ENCODE results near the gene GNGT2.

The GNGT2 gene

GRCh38 chr17:49224198-49224996 lies 14.0 kb upstream of the GNGT2 start:
- H3K9me3 Mint-ChIP-seq = no peaks in the 10 kb centered on the region
- CTCF ChIA-PET = interaction anchor here (0.7 to 4.8 kb wide), 8 partner anchors 9 to 43 kb away, joined by 3 to 96 read pairs (median 4); partner anchors contain the start of genes ABI3 and GNGT2
- H3K4me1 Mint-ChIP-seq = peaks cover 52% of the 10 kb centered on the region
- peaks cover 36% of the 10 kb centered on the region for H3K36me3 Mint-ChIP-seq
- H3K27ac Mint-ChIP-seq = no peak overlapping the region
- H3K27me3 Mint-ChIP-seq = peaks cover 60% of the 10 kb centered on the region
- H3K4me3 Mint-ChIP-seq = peak overlapping the region; percentile 44
- peak; percentile 75 for DNase-seq

GRCh38 chr17:49223517-49224197 lies 13.3 kb upstream of the GNGT2 start:
- Mint-ChIP-seq H3K4me3 (peak overlapping the region; percentile 36), H3K27me3 (peaks cover 52% of the 10 kb centered on the region), H3K36me3 (peaks cover 41% of the 10 kb centered on the region), H3K4me1 (peaks cover 59% of the 10 kb centered on the region), H3K27ac (no peak overlapping the region), H3K9me3 (no peaks in the 10 kb centered on the region)
- DNase-seq = peak; percentile 74
- CTCF ChIA-PET = interaction anchor here (0.7 to 4.8 kb wide), 7 partner anchors 8 to 43 kb away, joined by 3 to 96 read pairs (median 5); partner anchors contain the start of genes ABI3 and GNGT2

- H3K9me3 Mint-ChIP-seq = no peaks in the 10 kb centered on the region
- peaks cover 65% of the 10 kb centered on the region for H3K4me1 Mint-ChIP-seq
- peaks cover 44% of the 10 kb centered on the region for H3K36me3 Mint-ChIP-seq
- no peak overlapping the region for H3K27ac Mint-ChIP-seq
- CTCF ChIA-PET = interaction anchor here (1.7 to 2.3 kb wide), 2 partner anchors 11 to 31 kb away, joined by 7 to 13 read pairs; no protein-coding TSS in a partner anchor
- H3K4me3 Mint-ChIP-seq = peak overlapping the region; percentile 36
- DNase-seq = no peak
- H3K27me3 Mint-ChIP-seq = peaks cover 50% of the 10 kb centered on the region
Observed at GRCh38 chr17:49223168-49223516, 12.8 kb upstream of the GNGT2 start.

- no peak overlapping the region for H3K4me3 Mint-ChIP-seq
- peaks cover 82% of the 10 kb centered on the region for H3K4me1 Mint-ChIP-seq
- H3K27me3 Mint-ChIP-seq = peaks cover 26% of the 10 kb centered on the region
- peaks cover 58% of the 10 kb centered on the region for H3K36me3 Mint-ChIP-seq
- H3K27ac Mint-ChIP-seq = no peak overlapping the region
- H3K9me3 Mint-ChIP-seq = no peaks in the 10 kb centered on the region
- no peak for DNase-seq
- CTCF ChIA-PET = no interaction called here
Observed at GRCh38 chr17:49219987-49220386, 9.6 kb upstream of the GNGT2 start.

- CTCF ChIA-PET = interaction anchor here (1.2 kb wide), 1 partner anchor 29 kb away, joined by 4 read pairs; no protein-coding TSS in a partner anchor
- peak overlapping the region; percentile 96 for H3K27ac Mint-ChIP-seq
- DNase-seq = peak; percentile 63
- H3K27me3 Mint-ChIP-seq = peaks cover 18% of the 10 kb centered on the region
- peaks cover 81% of the 10 kb centered on the region for H3K4me1 Mint-ChIP-seq
- H3K36me3 Mint-ChIP-seq = peaks cover 61% of the 10 kb centered on the region
- H3K4me3 Mint-ChIP-seq = peak overlapping the region; percentile 31
- H3K9me3 Mint-ChIP-seq = no peaks in the 10 kb centered on the region
Observed at GRCh38 chr17:49218941-49219913, 8.9 kb upstream of the GNGT2 start.

GRCh38 chr17:49217651-49218413 lies 7.5 kb upstream of the GNGT2 start:
- H3K9me3 Mint-ChIP-seq = no peaks in the 10 kb centered on the region

GRCh38 chr17:49216953-49217650 lies 6.7 kb upstream of the GNGT2 start:
- CTCF ChIA-PET = interaction anchor here (2.1 kb wide), 1 partner anchor 9 kb away, joined by 8 read pairs; no protein-coding TSS in a partner anchor
- Mint-ChIP-seq H3K27me3 (no peaks in the 10 kb centered on the region), H3K4me3 (no peak overlapping the region), H3K27ac (peak overlapping the region; percentile 78), H3K4me1 (peaks cover 82% of the 10 kb centered on the region), H3K36me3 (peaks cover 59% of the 10 kb centered on the region), H3K9me3 (no peaks in the 10 kb centered on the region)
- DNase-seq = no peak

More at GRCh38 chr17:49217651-49218413, 7.5 kb upstream of the GNGT2 start:
- peaks cover 63% of the 10 kb centered on the region for H3K36me3 Mint-ChIP-seq
- H3K27me3 Mint-ChIP-seq = peaks cover 4% of the 10 kb centered on the region
- H3K27ac Mint-ChIP-seq = peak overlapping the region; percentile 96
- peak; percentile 83 for DNase-seq
- H3K4me1 Mint-ChIP-seq = peaks cover 81% of the 10 kb centered on the region
- H3K4me3 Mint-ChIP-seq = peak overlapping the region; percentile 68
- CTCF ChIA-PET = interaction anchor here (1.2 to 2.1 kb wide), 2 partner anchors 8 to 27 kb away, joined by 4 to 8 read pairs; no protein-coding TSS in a partner anchor

- no peaks in the 10 kb centered on the region for H3K9me3 Mint-ChIP-seq
- DNase-seq = no peak
- CTCF ChIA-PET = interaction anchor here (2.1 kb wide), 1 partner anchor 10 kb away, joined by 8 read pairs; no protein-coding TSS in a partner anchor
- H3K4me3 Mint-ChIP-seq = peak overlapping the region; percentile 39
- H3K27me3 Mint-ChIP-seq = no peaks in the 10 kb centered on the region
- H3K27ac Mint-ChIP-seq = peak overlapping the region; percentile 87
- peaks cover 84% of the 10 kb centered on the region for H3K4me1 Mint-ChIP-seq
- peaks cover 55% of the 10 kb centered on the region for H3K36me3 Mint-ChIP-seq
Observed at GRCh38 chr17:49216482-49216881, 6.1 kb upstream of the GNGT2 start.

GRCh38 chr17:49214676-49215360 lies 4.4 kb upstream of the GNGT2 start:
- Mint-ChIP-seq H3K4me1 (peaks cover 91% of the 10 kb centered on the region), H3K27ac (peak overlapping the region; percentile 34), H3K4me3 (peak overlapping the region; percentile 32), H3K36me3 (peaks cover 55% of the 10 kb centered on the region), H3K27me3 (no peaks in the 10 kb centered on the region), H3K9me3 (no peaks in the 10 kb centered on the region)
- CTCF ChIA-PET = interaction anchor here (0.9 to 1.5 kb wide), 2 partner anchors 10 to 12 kb away, joined by 3 to 9 read pairs; no protein-coding TSS in a partner anchor
- no peak for DNase-seq

- Mint-ChIP-seq H3K27ac (peak overlapping the region; percentile 11), H3K4me1 (peaks cover 91% of the 10 kb centered on the region), H3K9me3 (no peaks in the 10 kb centered on the region), H3K27me3 (no peaks in the 10 kb centered on the region), H3K36me3 (peaks cover 46% of the 10 kb centered on the region), H3K4me3 (peak overlapping the region; percentile 24)
- CTCF ChIA-PET = interaction anchor here (2.1 to 3.1 kb wide), 3 partner anchors 8 to 14 kb away, joined by 7 to 15 read pairs (median 9); no protein-coding TSS in a partner anchor
- no peak for DNase-seq
Observed at GRCh38 chr17:49213847-49214246, 3.5 kb upstream of the GNGT2 start.

- peaks cover 45% of the 10 kb centered on the region for H3K36me3 Mint-ChIP-seq
Observed at GRCh38 chr17:49213399-49213798, 3.0 kb upstream of the GNGT2 start.

More at GRCh38 chr17:49213399-49213798, 3.0 kb upstream of the GNGT2 start:
- Mint-ChIP-seq H3K4me1 (peaks cover 90% of the 10 kb centered on the region), H3K9me3 (no peaks in the 10 kb centered on the region), H3K27ac (no peak overlapping the region), H3K27me3 (no peaks in the 10 kb centered on the region), H3K4me3 (peak overlapping the region; percentile 24)
- no peak for DNase-seq
- CTCF ChIA-PET = interaction anchor here (0.9 to 3.1 kb wide), 4 partner anchors 9 to 14 kb away, joined by 3 to 15 read pairs (median 8); no protein-coding TSS in a partner anchor
